ENCODE data around the gene DAZAP1.

The DAZAP1 gene

DNA sequence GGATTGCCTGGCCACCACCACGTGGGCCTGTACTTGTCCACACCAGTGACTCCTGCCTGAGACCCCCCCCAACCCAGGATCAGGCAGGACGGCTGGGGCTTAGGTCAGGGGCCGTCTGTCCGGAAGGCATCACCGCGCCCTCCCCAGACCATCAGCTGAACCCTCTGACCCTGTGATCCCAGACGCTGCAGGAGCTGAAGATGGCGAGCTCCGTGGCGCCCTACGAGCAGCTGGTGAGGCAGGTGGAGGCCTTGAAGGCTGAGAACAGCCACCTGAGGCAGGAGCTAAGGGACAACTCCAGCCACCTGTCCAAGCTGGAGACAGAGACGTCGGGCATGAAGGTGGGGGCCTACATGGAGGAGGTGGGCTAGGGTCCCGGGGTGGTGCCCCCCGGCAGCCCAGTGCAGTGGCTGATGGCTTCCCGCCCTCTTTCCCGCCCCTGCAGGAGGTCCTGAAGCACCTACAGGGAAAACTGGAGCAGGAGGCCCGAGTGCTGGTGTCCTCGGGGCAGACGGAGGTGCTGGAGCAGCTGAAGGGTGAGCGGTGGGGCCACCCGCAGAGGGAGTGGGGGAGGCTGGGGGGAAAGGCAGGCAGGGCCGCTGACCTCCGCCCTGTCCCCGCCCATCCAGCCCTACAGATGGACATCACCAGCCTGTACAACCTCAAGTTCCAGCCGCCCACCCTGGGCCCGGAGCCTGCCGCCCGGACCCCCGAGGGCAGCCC is 45.6 kb downstream of the DAZAP1 start:
- no peaks in the 10 kb centered on the region for H3K4me1 ChIP-seq (ENCODE audit: insufficient read depth, low read length)
- no peak overlapping the region for H3K9ac ChIP-seq (ENCODE audit: low read length)
- no peak overlapping the region for H3K27ac ChIP-seq (ENCODE audit: low read depth, low read length)
- no peak overlapping the region for H3K4me3 ChIP-seq (ENCODE audit: low read depth in 1 of 2, low read length in 2 of 2)
- H3K27me3 ChIP-seq (ENCODE audit: control insufficient read depth in 1 of 2, insufficient read depth in 2 of 2, low read length in 2 of 2): peaks cover 47 to 97% of the 10 kb centered on the region in 2 donors
- H3K9me3 ChIP-seq (ENCODE audit: low read length): no peaks in the 10 kb centered on the region
- H3K36me3 ChIP-seq (ENCODE audit: insufficient read depth, low read length): no peaks in the 10 kb centered on the region

DNA sequence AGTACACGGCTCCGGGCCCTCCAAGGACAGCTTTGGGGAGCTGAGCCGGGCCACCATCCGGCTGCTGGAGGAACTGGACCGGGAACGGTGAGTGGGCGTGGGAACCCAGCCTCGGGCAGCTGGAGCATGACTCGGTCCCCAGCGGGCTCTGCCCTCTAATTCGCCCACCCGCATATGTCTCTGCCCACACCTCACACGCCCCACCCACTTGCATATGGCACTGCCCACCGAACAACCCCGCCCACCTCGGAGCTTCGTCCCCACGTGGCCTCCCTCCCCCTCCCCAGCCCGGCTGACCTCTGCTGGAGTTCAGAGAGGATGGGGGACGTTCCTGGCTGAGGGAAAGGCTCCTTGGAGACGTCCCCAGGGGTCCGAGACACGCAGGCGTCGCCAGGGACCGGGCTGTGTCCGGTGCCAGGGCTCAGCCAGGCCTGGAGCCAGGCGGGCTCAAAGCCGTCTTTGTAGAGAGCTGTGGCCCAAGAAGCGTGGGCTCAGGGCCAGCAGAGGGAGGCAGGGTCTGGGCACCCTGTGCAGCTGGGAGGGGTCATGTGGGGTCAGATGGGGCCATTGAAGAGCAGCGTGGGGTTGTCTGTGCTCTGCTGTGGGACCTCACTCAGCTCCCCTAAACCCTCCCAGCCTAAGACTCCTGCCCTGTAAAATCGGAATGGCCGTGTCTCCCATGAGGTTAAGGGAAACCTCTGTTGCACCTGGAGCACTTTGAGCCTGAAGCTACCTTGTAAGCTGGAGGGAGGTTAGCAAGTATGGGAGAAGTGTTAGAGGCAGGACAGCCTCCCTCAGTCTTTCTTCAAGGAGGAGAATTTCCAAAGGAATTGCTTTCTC is 46.4 kb downstream of the DAZAP1 start:
- H3K4me1 ChIP-seq (ENCODE audit: insufficient read depth, low read length): no peaks in the 10 kb centered on the region
- H3K4me3 ChIP-seq (ENCODE audit: low read depth in 1 of 2, low read length in 2 of 2): no peak overlapping the region
- H3K27me3 ChIP-seq (ENCODE audit: control insufficient read depth in 1 of 2, insufficient read depth in 2 of 2, low read length in 2 of 2): peaks cover 47 to 95% of the 10 kb centered on the region in 2 donors
- H3K36me3 ChIP-seq (ENCODE audit: insufficient read depth, low read length): no peaks in the 10 kb centered on the region
- H3K27ac ChIP-seq (ENCODE audit: low read depth, low read length): no peak overlapping the region
- no peak overlapping the region for H3K9ac ChIP-seq (ENCODE audit: low read length)
- no peaks in the 10 kb centered on the region for H3K9me3 ChIP-seq (ENCODE audit: low read length)

DNA sequence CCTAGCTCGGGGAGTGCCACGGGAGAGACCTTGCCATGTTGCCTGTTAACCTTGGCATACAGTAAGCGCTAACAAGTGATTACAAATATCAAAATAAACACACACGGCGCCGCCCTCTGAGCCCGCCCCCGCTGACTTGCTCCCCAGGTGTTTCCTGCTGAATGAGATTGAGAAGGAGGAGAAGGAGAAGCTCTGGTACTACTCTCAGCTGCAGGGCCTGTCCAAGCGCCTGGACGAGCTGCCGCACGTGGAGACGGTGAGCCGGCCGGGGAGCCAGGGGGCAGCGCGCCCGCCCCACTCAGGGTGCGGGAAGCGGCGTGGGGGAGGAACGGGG is 47.6 kb downstream of the DAZAP1 start:
- Histone ChIP-seq H3K9me3 (ENCODE audit: low read length) (no peaks in the 10 kb centered on the region), H3K27me3 (ENCODE audit: control insufficient read depth in 1 of 2, insufficient read depth in 2 of 2, low read length in 2 of 2) (peaks cover 37 to 83% of the 10 kb centered on the region in 2 donors)

DNA sequence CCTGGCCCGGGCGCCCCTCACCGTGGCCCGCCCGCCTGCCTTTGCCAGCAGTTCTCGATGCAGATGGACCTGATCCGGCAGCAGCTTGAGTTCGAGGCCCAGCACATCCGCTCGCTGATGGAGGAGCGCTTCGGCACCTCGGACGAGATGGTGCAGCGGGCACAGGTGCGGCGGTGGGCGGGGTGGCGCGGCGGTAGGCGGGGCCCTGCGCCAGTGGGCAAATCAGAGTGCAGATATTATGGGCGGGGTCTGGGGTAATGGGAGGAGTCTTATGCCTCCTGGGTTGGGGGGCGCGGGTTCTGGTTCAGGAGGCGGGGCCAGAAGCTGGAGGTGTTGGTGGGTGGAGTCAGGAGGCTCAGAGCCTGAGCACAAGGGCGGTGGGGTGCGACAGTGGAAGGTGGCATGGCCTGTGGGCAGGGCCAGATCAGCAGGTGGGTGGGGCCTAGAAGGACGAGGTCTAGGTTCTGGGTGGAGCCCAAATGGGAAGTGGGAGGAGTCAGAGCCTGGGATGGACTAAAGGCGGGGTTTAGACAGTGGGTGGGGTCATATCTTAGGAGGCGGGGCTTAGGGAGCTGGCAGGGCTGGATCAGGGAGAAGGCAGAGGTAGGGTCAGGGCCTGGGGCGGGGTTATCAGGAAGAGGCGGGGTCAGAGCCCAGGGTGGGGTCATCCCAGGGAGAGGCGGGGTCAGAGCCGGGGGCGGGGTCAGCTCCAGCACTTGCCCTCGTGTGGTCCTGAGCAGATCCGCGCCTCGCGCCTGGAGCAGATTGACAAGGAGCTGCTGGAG is 48.1 kb downstream of the DAZAP1 start:
- Histone ChIP-seq H3K4me3 (ENCODE audit: low read depth in 1 of 2, low read length in 2 of 2) (no peak overlapping the region), H3K27ac (ENCODE audit: low read depth, low read length) (no peak overlapping the region), H3K4me1 (ENCODE audit: insufficient read depth, low read length) (no peaks in the 10 kb centered on the region), H3K27me3 (ENCODE audit: control insufficient read depth in 1 of 2, insufficient read depth in 2 of 2, low read length in 2 of 2) (peaks cover 31 to 77% of the 10 kb centered on the region in 2 donors), H3K9me3 (ENCODE audit: low read length) (no peaks in the 10 kb centered on the region), H3K9ac (ENCODE audit: low read length) (no peak overlapping the region), H3K36me3 (ENCODE audit: insufficient read depth, low read length) (no peaks in the 10 kb centered on the region)

More for the DNA sequence above, 47.6 kb downstream of the DAZAP1 start:
- Histone ChIP-seq H3K36me3 (ENCODE audit: insufficient read depth, low read length) (no peaks in the 10 kb centered on the region), H3K4me3 (ENCODE audit: low read depth in 1 of 2, low read length in 2 of 2) (no peak overlapping the region), H3K9ac (ENCODE audit: low read length) (no peak overlapping the region), H3K4me1 (ENCODE audit: insufficient read depth, low read length) (no peaks in the 10 kb centered on the region), H3K27ac (ENCODE audit: low read depth, low read length) (no peak overlapping the region)

DNA sequence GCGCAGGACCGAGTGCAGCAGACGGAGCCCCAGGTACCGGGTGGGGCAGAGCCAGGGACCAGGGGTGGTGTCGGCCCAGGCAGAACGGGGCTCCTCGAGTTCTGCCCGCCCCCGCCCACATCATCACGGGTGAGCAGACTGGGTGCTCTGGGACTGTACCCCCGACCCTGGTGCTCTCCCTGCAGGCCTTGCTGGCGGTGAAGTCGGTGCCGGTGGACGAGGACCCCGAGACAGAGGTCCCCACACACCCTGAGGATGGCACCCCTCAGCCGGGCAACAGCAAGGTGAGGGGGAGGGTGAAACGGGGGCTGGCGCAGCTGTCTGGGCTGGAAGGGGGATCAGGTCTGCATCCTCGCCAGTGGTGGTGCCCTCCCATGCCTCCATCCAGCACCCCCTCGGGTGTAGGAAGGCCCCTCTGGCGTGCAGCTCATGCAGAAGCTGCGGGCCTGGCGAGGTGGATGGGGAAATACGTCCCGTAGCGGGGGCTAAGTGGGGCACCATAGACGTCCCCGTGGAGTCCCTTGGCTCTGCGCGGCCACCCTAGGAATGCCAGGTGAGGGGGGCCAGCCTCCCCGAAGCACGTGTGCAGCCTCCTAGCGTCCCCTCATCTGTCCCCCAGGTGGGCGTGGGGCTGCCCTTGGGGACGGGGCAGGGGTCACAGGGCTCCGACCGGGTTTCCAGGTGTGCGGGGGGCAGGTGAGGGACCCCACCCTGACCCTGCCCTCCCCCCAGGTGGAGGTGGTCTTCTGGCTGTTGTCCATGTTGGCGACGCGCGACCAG is 48.9 kb downstream of the DAZAP1 start:
- Histone ChIP-seq H3K4me3 (ENCODE audit: low read depth in 1 of 2, low read length in 2 of 2) (no peak overlapping the region), H3K36me3 (ENCODE audit: insufficient read depth, low read length) (no peaks in the 10 kb centered on the region), H3K9ac (ENCODE audit: low read length) (no peak overlapping the region), H3K27ac (ENCODE audit: low read depth, low read length) (no peak overlapping the region), H3K27me3 (ENCODE audit: control insufficient read depth in 1 of 2, insufficient read depth in 2 of 2, low read length in 2 of 2) (peaks cover 23 to 69% of the 10 kb centered on the region in 2 donors), H3K4me1 (ENCODE audit: insufficient read depth, low read length) (no peaks in the 10 kb centered on the region), H3K9me3 (ENCODE audit: low read length) (no peaks in the 10 kb centered on the region)

- Histone ChIP-seq H3K9ac (ENCODE audit: low read length) (no peak overlapping the region), H3K27ac (ENCODE audit: low read depth, low read length) (no peak overlapping the region), H3K36me3 (ENCODE audit: insufficient read depth, low read length) (no peaks in the 10 kb centered on the region), H3K4me3 (ENCODE audit: low read depth in 1 of 2, low read length in 2 of 2) (no peak overlapping the region), H3K9me3 (ENCODE audit: low read length) (no peaks in the 10 kb centered on the region), H3K27me3 (ENCODE audit: control insufficient read depth in 1 of 2, insufficient read depth in 2 of 2, low read length in 2 of 2) (peaks cover 18 to 60% of the 10 kb centered on the region in 2 donors), H3K4me1 (ENCODE audit: insufficient read depth, low read length) (no peaks in the 10 kb centered on the region)
Measured at GRCh38 chr19:1457031-1457739, 49.8 kb downstream of the DAZAP1 start.

- Histone ChIP-seq H3K27me3 (ENCODE audit: control insufficient read depth in 1 of 2, insufficient read depth in 2 of 2, low read length in 2 of 2) (peaks cover 13 to 53% of the 10 kb centered on the region in 2 donors), H3K36me3 (ENCODE audit: insufficient read depth, low read length) (no peaks in the 10 kb centered on the region), H3K4me3 (ENCODE audit: low read depth in 1 of 2, low read length in 2 of 2) (no peak overlapping the region), H3K4me1 (ENCODE audit: insufficient read depth, low read length) (no peaks in the 10 kb centered on the region), H3K9me3 (ENCODE audit: low read length) (no peaks in the 10 kb centered on the region), H3K27ac (ENCODE audit: low read depth, low read length) (no peak overlapping the region), H3K9ac (ENCODE audit: low read length) (no peak overlapping the region)
Measured at GRCh38 chr19:1457892-1458291, 50.5 kb downstream of the DAZAP1 start.

DNA sequence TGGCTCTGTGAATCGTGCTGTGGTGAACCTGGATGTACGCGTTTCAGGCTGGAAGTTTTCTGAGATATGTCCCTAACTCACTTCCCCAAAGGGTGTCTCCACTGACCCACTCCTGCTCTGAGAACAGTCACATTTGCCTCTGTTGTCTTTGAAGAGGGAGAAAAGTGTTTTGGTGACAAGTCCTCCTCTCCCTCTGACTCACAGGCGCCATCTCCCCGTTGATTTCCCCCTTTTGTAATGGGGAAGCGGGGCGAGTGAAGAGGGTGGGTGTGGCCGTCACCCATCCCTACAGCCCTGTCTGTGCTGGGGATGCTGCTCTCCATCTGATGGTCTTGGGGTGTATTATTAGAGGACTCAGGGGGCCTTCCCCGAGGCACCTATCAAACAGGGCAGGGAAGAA is 52.1 kb downstream of the DAZAP1 start:
- H3K36me3 ChIP-seq (ENCODE audit: insufficient read depth, low read length): no peaks in the 10 kb centered on the region
- H3K27ac ChIP-seq (ENCODE audit: low read depth, low read length): no peak overlapping the region
- no peaks in the 10 kb centered on the region for H3K4me1 ChIP-seq (ENCODE audit: insufficient read depth, low read length)
- H3K27me3 ChIP-seq (ENCODE audit: control insufficient read depth in 1 of 2, insufficient read depth in 2 of 2, low read length in 2 of 2): peaks cover 13 to 38% of the 10 kb centered on the region in 2 donors
- H3K4me3 ChIP-seq (ENCODE audit: low read depth in 1 of 2, low read length in 2 of 2): no peak overlapping the region
- H3K9ac ChIP-seq (ENCODE audit: low read length): no peak overlapping the region
- no peaks in the 10 kb centered on the region for H3K9me3 ChIP-seq (ENCODE audit: low read length)

DNA sequence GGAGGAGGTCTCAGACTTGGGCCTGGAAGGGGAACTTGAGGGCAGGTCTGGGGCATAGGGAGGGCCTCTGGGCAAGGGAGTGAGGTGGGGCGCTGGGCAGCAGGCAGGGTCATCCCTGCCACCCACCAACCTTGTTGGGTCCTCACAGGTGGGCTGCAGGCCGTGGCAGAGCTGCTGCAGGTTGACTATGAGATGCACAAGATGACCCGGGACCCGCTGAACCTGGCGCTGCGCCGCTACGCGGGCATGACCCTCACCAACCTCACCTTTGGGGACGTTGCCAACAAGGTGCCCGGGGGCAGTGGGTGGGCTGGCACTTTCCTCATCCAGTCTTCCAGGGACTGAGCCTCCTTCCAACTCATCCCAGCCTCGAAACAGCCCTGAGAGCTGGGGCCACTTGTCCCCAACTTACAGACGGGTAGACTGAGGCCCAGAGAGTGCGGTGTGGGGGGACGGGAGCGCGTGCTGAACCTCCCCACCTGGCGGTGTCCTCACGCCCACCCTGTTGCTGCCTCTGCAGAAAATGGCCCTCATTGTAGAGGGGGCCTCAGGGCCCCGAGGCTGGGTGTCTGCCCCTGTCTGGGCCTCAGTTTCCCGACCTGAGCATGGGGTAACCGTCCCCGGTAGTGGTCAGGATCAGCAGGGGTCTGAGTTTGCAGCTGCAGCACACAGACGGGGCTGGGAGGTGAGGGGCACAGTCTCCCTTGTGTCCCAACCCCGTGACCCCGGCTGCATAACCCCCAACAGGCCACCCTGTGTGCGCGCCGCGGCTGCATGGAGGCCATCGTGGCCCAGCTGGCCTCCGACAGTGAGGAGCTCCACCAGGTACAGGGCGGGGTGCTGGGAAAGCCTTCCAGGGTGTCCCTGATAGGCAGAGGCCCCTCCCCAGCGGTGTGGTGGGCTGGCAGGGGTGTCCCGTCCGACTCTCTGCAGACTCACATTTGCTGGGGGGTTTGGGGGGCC is 52.9 kb downstream of the DAZAP1 start:
- peaks cover 13 to 35% of the 10 kb centered on the region in 2 donors for H3K27me3 ChIP-seq (ENCODE audit: control insufficient read depth in 1 of 2, insufficient read depth in 2 of 2, low read length in 2 of 2)
- H3K36me3 ChIP-seq (ENCODE audit: insufficient read depth, low read length): no peaks in the 10 kb centered on the region
- H3K9me3 ChIP-seq (ENCODE audit: low read length): no peaks in the 10 kb centered on the region
- H3K9ac ChIP-seq (ENCODE audit: low read length): no peak overlapping the region
- H3K27ac ChIP-seq (ENCODE audit: low read depth, low read length): no peak overlapping the region
- H3K4me1 ChIP-seq (ENCODE audit: insufficient read depth, low read length): no peaks in the 10 kb centered on the region
- H3K4me3 ChIP-seq (ENCODE audit: low read depth in 1 of 2, low read length in 2 of 2): no peak overlapping the region

GRCh38 chr19:1461862-1462261 is 54.5 kb downstream of the DAZAP1 start:
- Histone ChIP-seq H3K27ac (ENCODE audit: low read depth, low read length) (no peak overlapping the region), H3K9ac (ENCODE audit: low read length) (no peak overlapping the region), H3K4me3 (ENCODE audit: low read depth in 1 of 2, low read length in 2 of 2) (no peak overlapping the region), H3K36me3 (ENCODE audit: insufficient read depth, low read length) (no peaks in the 10 kb centered on the region), H3K27me3 (ENCODE audit: control insufficient read depth in 1 of 2, insufficient read depth in 2 of 2, low read length in 2 of 2) (peaks cover 0 to 35% of the 10 kb centered on the region in 2 donors), H3K9me3 (ENCODE audit: low read length) (no peaks in the 10 kb centered on the region), H3K4me1 (ENCODE audit: insufficient read depth, low read length) (no peaks in the 10 kb centered on the region)

All from muscle layer of colon (tissue), 2 donors.